Inflammatory macrophage treated with lipopolysaccharide for 4 hours (primary cell): ENCODE results near the gene MEF2B.

Source experiments
- DNase-seq: peaks from one replicate; pipeline ENCODE4 v3.0.0-alpha.2; 2020

MEF2B gene

DNA sequence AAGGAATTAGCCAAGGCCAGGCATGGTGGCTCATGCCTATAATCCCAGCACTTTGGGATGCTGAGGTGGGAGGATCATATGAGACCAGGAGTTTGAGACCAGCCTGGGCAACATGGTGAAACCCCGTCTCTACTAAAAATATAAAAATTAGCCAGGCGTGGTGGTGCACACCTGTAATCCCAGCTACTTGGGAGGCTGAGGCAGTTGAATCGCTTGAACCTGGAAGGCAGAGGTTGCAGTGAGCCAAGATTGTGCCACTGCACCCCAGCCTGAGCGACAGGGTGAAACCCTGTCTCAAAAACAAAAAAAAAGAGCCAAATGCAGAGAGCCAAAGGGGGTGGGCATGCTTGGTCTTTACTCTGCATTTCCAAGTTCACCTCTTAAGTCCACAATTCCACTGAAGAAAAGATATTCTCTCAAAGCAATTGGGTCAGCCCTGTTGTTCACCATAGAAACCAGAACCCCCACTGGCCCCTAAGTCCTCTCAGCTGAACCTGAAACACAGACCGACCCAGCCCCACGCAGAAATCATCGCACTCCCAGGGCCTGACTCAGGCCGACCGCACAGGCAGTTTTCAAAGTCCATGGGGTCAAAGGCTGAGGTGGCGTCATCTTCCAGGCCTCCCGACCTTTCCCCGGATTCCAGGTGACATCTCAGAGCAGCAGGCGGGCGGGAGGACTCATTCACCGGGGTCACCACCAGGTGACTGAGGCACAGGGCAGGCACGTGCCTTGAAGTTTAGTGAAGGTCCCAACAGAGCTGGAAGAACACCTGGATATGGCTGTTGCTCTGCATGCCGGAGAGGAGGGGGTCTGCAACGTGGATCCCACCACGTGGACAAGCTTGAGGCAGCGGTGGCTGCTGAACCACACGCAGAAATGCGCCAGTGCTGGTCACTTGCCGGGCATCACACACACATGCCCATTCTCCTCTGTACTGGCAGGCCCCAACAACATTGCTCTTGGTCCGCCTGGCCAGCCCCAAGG, 73.1 kb downstream of the MEF2B start:
- no peak for DNase-seq

- no peak for DNase-seq
Measured at GRCh38 chr19:19095691-19096090, 74.4 kb downstream of the MEF2B start.
